ENCODE data around the gene TTLL11. TPM values are rescaled to one million over a fixed set of nuclear protein-coding genes. Genes with fewer than 3 reads are reported as not detected.

TTLL11 gene
- total RNA-seq, 1 donor from 2014 or later, result 6.9 TPM

DNA sequence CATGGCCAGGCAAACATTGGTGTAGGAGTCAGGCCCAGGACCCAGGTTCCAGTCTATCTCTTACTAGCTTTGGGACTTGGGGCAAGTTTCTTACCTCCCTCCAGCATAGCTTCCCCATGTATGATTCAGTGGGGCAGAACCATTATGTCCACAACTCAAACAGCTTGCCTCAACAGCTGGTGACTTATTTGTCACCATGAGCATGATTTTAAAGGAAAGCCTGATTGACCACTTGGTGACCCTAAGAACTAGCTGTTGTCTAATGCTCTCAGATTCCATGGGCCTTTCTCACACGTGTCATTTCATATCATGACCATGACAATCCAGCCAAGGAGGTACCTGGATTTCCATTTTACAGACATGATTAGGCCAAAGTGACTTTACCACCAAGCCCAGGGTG, 126.4 kb downstream of the TTLL11 start:
- Histone ChIP-seq H4K20me1 (ENCODE audit: insufficient read depth, low read length) (no peaks in the 10 kb centered on the region), H3K36me3 (ENCODE audit: insufficient read depth, low read length) (no peaks in the 10 kb centered on the region), H3K27ac (ENCODE audit: low read depth, low read length) (no peak overlapping the region), H3K4me1 (ENCODE audit: insufficient read depth, low read length) (peaks cover 7% of the 10 kb centered on the region), H2AFZ (ENCODE audit: low read depth, low read length) (no peak overlapping the region), H3K27me3 (ENCODE audit: insufficient read depth, low read length) (no peaks in the 10 kb centered on the region), H3K4me2 (ENCODE audit: low read length) (no peak overlapping the region), H3K4me3 (ENCODE audit: insufficient read depth, low read depth, low read length) (no peak overlapping the region), H3K9me3 (ENCODE audit: insufficient read depth, low read depth, low read length) (no peaks in the 10 kb centered on the region), H3K9ac (ENCODE audit: low read length) (no peak overlapping the region), H3K79me2 (ENCODE audit: insufficient read depth, low read length) (no peaks in the 10 kb centered on the region)
- peaks cover 6% of the 10 kb centered on the region for H3K4me1 Mint-ChIP-seq (ENCODE audit: low read depth, unreplicated experiment)
- H3K27ac Mint-ChIP-seq (ENCODE audit: unreplicated experiment), result no peak overlapping the region
- no peak for DNase-seq (ENCODE audit: low read depth)
- H3K36me3 Mint-ChIP-seq (ENCODE audit: low read depth, unreplicated experiment), result peaks cover 6% of the 10 kb centered on the region
- peaks cover 9% of the 10 kb centered on the region for H3K9me3 Mint-ChIP-seq (ENCODE audit: unreplicated experiment)
- FAIRE-seq, result no peak
- no peak overlapping the region for H3K4me3 Mint-ChIP-seq (ENCODE audit: unreplicated experiment)
- no peak for TF ChIP-seq EZH2 (IDR thresholded peaks at IDR 0.05; ENCODE audit: insufficient read depth, low read length)
- TF ChIP-seq, protein P1, sequence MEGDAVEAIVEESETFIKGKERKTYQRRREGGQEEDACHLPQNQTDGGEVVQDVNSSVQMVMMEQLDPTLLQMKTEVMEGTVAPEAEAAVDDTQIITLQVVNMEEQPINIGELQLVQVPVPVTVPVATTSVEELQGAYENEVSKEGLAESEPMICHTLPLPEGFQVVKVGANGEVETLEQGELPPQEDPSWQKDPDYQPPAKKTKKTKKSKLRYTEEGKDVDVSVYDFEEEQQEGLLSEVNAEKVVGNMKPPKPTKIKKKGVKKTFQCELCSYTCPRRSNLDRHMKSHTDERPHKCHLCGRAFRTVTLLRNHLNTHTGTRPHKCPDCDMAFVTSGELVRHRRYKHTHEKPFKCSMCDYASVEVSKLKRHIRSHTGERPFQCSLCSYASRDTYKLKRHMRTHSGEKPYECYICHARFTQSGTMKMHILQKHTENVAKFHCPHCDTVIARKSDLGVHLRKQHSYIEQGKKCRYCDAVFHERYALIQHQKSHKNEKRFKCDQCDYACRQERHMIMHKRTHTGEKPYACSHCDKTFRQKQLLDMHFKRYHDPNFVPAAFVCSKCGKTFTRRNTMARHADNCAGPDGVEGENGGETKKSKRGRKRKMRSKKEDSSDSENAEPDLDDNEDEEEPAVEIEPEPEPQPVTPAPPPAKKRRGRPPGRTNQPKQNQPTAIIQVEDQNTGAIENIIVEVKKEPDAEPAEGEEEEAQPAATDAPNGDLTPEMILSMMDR (IDR thresholded peaks at IDR 0.05; ENCODE audit: insufficient read depth, low read depth, low read length), result no peak
- H3K27me3 Mint-ChIP-seq (ENCODE audit: low read depth, unreplicated experiment), result peaks cover 18% of the 10 kb centered on the region

- Histone ChIP-seq H2AFZ (ENCODE audit: low read depth, low read length) (no peak overlapping the region), H3K79me2 (ENCODE audit: insufficient read depth, low read length) (no peaks in the 10 kb centered on the region), H3K36me3 (ENCODE audit: insufficient read depth, low read length) (no peaks in the 10 kb centered on the region), H3K27ac (ENCODE audit: low read depth, low read length) (no peak overlapping the region), H3K4me3 (ENCODE audit: insufficient read depth, low read depth, low read length) (peak overlapping the region; percentile 16), H3K9me3 (ENCODE audit: insufficient read depth, low read depth, low read length) (no peaks in the 10 kb centered on the region), H3K4me1 (ENCODE audit: insufficient read depth, low read length) (peaks cover 7% of the 10 kb centered on the region), H3K27me3 (ENCODE audit: insufficient read depth, low read length) (no peaks in the 10 kb centered on the region), H4K20me1 (ENCODE audit: insufficient read depth, low read length) (no peaks in the 10 kb centered on the region), H3K9ac (ENCODE audit: low read length) (peak overlapping the region; percentile 8), H3K4me2 (ENCODE audit: low read length) (peak overlapping the region; percentile 63)
- no peak overlapping the region for H3K4me3 Mint-ChIP-seq (ENCODE audit: unreplicated experiment)
- TF ChIP-seq, protein P1 (IDR thresholded peaks at IDR 0.05; ENCODE audit: insufficient read depth, low read depth, low read length), result no peak
- TF ChIP-seq EZH2 (IDR thresholded peaks at IDR 0.05; ENCODE audit: insufficient read depth, low read length), result no peak
- H3K9me3 Mint-ChIP-seq (ENCODE audit: unreplicated experiment), result peaks cover 5% of the 10 kb centered on the region
- peaks cover 6% of the 10 kb centered on the region for H3K4me1 Mint-ChIP-seq (ENCODE audit: low read depth, unreplicated experiment)
- DNase-seq (ENCODE audit: low read depth), result peak; percentile 78
- FAIRE-seq, result no peak
- H3K27ac Mint-ChIP-seq (ENCODE audit: unreplicated experiment), result no peak overlapping the region
- H3K36me3 Mint-ChIP-seq (ENCODE audit: low read depth, unreplicated experiment), result peaks cover 9% of the 10 kb centered on the region
- H3K27me3 Mint-ChIP-seq (ENCODE audit: low read depth, unreplicated experiment), result peaks cover 39% of the 10 kb centered on the region
Observed at GRCh38 chr9:121963528-121963995, 129.5 kb downstream of the TTLL11 start.

DNA sequence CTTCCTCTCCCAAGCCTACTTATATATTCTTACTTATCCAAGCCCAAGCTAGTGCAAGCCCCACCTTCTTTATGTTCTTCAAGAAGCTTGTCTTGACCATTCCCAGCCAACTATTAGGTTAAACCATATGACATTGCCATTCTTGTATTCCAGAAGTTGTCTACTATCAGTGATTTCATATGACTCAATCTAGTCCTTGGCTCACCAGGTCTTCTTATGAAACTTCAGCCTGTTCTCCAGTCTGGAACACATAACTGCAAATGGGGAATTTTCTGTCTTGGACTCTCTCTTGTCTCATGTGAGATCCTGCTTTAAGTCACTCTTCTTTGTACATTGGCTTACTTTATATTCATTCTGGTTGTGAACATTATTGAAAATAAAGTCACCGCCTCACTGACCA, 130.7 kb downstream of the TTLL11 start:
- Mint-ChIP-seq H3K9me3 (ENCODE audit: unreplicated experiment) (peaks cover 5% of the 10 kb centered on the region), H3K4me1 (ENCODE audit: low read depth, unreplicated experiment) (peaks cover 6% of the 10 kb centered on the region), H3K27ac (ENCODE audit: unreplicated experiment) (no peak overlapping the region), H3K27me3 (ENCODE audit: low read depth, unreplicated experiment) (peaks cover 50% of the 10 kb centered on the region), H3K4me3 (ENCODE audit: unreplicated experiment) (no peak overlapping the region), H3K36me3 (ENCODE audit: low read depth, unreplicated experiment) (peaks cover 12% of the 10 kb centered on the region)
- Histone ChIP-seq H2AFZ (ENCODE audit: low read depth, low read length) (no peak overlapping the region), H3K4me1 (ENCODE audit: insufficient read depth, low read length) (peaks cover 7% of the 10 kb centered on the region), H3K9ac (ENCODE audit: low read length) (no peak overlapping the region), H3K27me3 (ENCODE audit: insufficient read depth, low read length) (no peaks in the 10 kb centered on the region), H4K20me1 (ENCODE audit: insufficient read depth, low read length) (no peaks in the 10 kb centered on the region), H3K36me3 (ENCODE audit: insufficient read depth, low read length) (no peaks in the 10 kb centered on the region), H3K79me2 (ENCODE audit: insufficient read depth, low read length) (no peaks in the 10 kb centered on the region), H3K9me3 (ENCODE audit: insufficient read depth, low read depth, low read length) (no peaks in the 10 kb centered on the region), H3K27ac (ENCODE audit: low read depth, low read length) (no peak overlapping the region), H3K4me2 (ENCODE audit: low read length) (no peak overlapping the region), H3K4me3 (ENCODE audit: insufficient read depth, low read depth, low read length) (no peak overlapping the region)
- no peak for TF ChIP-seq EZH2 (IDR thresholded peaks at IDR 0.05; ENCODE audit: insufficient read depth, low read length)
- TF ChIP-seq, protein P1 (IDR thresholded peaks at IDR 0.05; ENCODE audit: insufficient read depth, low read depth, low read length), result no peak
- DNase-seq (ENCODE audit: low read depth) (no peak), FAIRE-seq (no peak)
